GM12875 (cell line): ENCODE results near the gene SLC9A3.

ENCODE experiments used
- H3K4me3 ChIP-seq: one replicate; pipeline ENCODE4 v1.5.1; 2011; ENCODE audit warnings: low read depth, low read length, control low read depth
- TF ChIP-seq, protein P1 (sequence below): IDR thresholded peaks from 2 replicates; pipeline ENCODE4 v1.5.1; 2011; ENCODE audit warnings: low read depth, mild to moderate bottlenecking, control low read depth, inconsistent platforms, low read length, moderate library complexity, borderline replicate concordance; ENCODE audit not compliant: insufficient read depth

Gene SLC9A3

DNA sequence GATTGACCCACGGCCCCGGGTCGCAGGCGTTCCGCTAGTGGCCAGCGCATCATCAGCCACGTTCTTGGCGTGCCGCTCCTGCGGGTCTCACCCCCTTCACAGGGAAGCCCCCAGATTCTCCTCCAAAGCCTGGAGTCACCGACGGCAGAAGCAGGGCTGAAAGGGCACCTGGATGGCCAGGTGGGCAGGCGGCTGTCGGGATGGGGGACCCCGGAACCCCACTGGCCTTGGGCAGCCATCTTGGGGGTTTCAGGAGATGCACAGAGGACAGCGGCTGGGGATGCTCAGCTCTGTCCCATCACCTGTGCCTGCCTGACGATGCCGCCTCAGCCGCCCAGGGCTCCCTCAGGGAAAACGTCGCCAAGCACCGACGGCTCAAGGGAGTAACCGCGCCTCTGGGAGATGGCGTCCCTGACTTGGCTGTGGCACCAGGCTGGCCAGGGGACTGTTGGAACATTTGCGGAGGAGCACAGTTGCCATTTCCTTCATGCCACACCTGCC lies 14.1 kb upstream of the SLC9A3 start:
- no peak overlapping the region for H3K4me3 ChIP-seq
- TF ChIP-seq, protein P1, sequence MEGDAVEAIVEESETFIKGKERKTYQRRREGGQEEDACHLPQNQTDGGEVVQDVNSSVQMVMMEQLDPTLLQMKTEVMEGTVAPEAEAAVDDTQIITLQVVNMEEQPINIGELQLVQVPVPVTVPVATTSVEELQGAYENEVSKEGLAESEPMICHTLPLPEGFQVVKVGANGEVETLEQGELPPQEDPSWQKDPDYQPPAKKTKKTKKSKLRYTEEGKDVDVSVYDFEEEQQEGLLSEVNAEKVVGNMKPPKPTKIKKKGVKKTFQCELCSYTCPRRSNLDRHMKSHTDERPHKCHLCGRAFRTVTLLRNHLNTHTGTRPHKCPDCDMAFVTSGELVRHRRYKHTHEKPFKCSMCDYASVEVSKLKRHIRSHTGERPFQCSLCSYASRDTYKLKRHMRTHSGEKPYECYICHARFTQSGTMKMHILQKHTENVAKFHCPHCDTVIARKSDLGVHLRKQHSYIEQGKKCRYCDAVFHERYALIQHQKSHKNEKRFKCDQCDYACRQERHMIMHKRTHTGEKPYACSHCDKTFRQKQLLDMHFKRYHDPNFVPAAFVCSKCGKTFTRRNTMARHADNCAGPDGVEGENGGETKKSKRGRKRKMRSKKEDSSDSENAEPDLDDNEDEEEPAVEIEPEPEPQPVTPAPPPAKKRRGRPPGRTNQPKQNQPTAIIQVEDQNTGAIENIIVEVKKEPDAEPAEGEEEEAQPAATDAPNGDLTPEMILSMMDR: no peak

DNA sequence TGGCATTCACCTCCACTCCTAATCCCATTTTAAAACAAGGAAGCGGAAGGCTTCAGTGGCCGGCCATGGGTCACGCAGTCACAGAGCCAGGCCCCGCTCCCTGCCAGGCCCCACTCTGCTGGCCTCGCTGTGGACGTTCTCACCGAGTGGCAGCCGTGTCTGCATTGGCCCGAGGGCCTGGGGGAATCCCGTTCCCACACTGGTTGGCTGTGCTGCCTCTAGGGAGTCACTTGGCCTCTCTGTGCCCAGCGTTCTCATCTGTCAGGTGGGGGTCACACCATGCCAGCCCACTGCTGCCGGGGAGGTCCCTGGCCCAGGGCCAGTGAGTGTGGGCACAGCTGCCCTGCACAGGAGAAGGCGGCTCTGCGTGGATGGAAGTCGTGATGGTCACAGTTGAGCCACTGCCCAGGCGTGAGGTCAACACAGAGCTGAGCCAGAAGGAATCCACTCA lies 13.4 kb upstream of the SLC9A3 start:
- no peak overlapping the region for H3K4me3 ChIP-seq
- TF ChIP-seq, protein P1: no peak

DNA sequence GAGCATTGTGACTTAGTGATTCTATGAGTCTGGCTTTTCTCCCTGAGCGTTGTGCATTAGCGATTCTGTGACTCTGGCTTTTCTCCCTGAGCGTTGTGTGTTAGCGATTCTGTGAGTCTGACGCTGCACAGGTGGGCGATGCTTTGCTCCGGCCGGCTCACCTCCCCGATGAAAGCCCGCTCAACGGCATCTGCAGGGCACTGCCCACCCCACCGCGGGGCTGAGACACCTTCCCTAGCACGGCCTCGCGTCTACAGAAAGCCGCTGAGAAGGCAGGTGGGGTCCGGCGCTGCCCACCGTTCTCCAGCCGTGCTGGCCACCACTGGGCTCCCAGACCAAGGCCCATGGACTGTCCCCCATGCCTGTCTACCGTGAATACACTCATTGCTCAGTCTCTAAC lies 12.8 kb upstream of the SLC9A3 start:
- TF ChIP-seq, protein P1: no peak
- no peak overlapping the region for H3K4me3 ChIP-seq

DNA sequence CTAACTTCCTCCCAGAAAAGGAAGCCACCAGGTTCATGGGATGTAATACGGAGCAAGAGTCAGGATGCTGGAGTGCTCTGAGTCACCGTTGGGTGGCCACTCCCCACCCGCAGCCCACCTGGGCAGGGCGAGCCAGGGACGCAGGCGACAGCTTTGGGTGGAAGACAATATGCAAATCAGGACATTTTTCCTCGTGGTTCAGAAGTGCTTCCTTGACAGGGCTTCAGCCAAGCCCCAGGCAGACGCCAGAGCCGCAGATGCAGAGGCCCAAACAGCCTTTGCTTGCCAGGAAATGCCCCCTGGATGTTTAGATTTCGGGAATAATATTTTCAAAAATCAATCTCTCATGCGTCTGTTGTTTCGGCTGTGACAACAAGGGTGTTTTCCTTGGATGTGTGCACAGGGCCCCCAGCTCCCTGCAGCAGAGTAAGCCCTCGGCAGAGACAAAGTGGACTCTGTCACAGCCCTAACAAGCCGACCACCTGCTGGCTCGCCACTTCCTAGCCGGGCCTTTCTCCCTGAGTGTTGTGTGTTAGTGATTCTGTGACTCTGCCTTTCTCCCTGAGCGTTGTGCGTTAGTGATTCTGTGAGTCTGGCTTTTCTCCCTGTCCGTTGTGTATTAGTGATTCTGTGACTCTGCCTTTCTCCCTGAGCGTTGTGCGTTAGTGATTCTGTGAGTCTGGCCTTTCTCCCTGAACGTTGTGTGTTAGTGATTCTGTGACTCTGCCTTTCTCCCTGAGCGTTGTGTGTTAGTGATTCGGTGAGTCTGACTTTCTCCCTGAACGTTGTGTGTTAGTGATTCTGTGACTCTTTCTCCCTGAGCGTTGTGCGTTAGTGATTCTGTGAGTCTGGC lies 11.8 kb upstream of the SLC9A3 start:
- no peak overlapping the region for H3K4me3 ChIP-seq

DNA sequence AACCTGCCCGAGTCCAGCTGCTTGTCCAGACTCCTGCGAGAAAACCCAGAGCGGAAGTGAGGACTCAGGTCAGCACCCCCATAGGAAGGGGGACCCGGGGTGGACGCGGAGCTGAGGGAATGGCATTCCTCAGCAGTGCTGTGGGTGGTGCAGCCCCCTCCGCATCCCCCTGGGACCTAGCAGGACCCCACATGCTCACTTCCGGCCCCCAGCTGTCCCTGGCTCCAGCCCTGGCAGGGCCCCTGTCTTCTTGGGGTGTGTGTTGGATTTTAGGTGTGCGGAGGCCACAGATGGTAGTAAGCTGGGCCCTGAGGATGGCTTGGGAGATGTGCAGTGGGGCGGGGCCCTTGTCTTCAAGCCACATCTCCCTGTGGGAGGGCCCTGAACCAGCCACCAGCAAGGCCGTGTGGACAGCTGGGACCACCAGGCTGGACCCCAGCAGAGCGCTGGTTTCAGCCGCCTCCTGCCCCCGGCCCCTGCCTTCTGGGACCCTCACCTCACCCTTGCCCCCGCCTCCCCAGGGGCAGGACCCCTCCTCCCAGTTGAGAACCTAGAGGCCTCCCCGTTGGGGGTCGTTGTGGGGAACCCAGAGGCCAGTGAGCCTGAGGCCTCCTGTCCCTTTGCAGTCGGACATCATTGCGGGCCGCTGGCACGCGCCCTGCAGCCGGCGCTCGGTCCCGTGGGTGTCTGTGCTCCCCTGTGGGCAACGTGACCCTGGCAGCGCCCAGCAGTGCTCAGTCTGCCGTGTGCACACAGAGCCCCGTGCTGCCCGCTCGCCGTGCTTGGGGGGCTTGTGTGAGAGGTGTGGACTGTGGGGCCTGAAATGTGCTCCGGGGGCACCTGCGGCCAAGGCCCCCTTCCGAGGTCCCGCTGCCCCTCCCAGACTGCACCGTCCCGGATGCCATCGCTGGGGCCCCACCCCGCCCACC lies 10.8 kb upstream of the SLC9A3 start:
- TF ChIP-seq, protein P1: no peak
- H3K4me3 ChIP-seq: no peak overlapping the region

More for the DNA sequence above, 11.8 kb upstream of the SLC9A3 start:
- TF ChIP-seq, protein P1: no peak

DNA sequence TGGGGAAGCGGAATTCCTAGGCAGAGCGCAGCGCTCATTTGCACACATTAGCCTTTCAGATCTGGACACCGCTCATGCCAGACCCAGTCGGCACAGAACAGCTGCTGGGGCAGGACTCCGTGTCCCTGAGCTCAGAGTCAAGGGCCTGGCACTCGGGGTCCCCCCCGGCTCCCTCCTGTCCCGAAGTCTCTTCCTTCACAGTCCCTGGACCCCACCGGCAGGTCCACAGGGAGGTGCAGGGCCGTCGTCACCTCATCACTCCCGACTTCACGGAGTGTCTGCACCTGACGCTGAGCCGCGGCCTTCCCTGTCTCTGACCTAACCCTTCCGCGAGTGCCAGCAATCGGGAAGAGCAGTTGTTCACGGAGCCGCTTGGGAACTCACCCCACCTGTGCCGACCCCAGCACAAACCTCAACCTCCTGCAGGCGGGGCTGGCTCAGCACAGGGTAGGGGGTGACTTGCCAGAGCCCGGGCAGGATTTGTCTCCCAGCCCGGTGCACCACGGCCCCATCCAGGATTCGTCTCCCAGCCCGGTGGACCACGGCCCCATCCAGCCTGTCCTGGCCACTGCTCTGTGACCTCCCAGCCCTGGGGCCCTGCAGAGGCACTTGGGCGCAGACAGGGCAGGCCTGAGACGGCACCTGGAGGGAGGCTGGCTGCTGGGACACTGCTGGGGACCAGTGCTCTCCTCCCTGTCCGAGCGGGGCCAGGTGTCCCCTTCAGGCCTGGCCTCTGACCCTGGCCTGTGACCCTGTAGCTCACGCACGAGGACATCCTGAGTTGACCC lies 9.9 kb upstream of the SLC9A3 start:
- H3K4me3 ChIP-seq: no peak overlapping the region
- TF ChIP-seq, protein P1: no peak
